NT2/D1 (cell line): ENCODE results near the gene SBK2.

Experiments used
- SUZ12 ChIP-seq: IDR thresholded peaks from 2 replicates; pipeline ENCODE4 v1.6.1; 2011; ENCODE audit not compliant: insufficient read length, insufficient read depth; ENCODE audit errors: extremely low read depth
- YY1 ChIP-seq: IDR thresholded peaks from 2 replicates; pipeline ENCODE4 v1.6.1; 2011; ENCODE audit not compliant: insufficient read length, insufficient read depth
- ZNF274 ChIP-seq: IDR thresholded peaks from 2 replicates; pipeline ENCODE4 v1.6.1; 2011; ENCODE audit warnings: mild to moderate bottlenecking, low read depth, low read length

- TF ChIP-seq SUZ12 (no peak), YY1 (no peak), ZNF274 (no peak)
Measured at GRCh38 chr19:55537741-55538111, 793 bp upstream of the SBK2 start.
